ENCODE data around the gene SLC44A5. TPM values are rescaled to one million over a fixed set of nuclear protein-coding genes. Genes with fewer than 3 reads are reported as not detected.

Gene SLC44A5
- total RNA-seq, 1 experiment from 2014 or later = 0.18 TPM

DNA sequence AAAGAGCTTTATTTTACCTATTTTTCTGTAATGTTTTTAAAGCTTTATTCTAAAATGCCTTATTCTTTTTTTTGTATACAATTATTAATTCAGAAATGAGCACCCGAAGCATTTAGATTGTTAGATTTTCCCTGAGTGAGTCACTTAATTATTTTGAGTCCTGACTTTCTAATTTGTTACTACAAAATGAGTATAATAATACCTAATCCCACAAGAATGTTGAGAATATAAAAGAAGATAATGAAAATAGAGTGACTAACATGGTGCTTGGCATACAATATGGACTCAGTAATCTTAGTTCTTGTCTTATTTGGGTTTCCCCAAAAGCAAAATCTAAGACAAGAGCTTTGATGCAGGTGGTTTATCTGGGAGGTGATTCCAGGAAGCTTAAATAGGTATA, 334.5 kb downstream of the SLC44A5 start:
- Histone ChIP-seq H3K4me1 (ENCODE audit: control insufficient read depth, insufficient read depth, low read length) (no peaks in the 10 kb centered on the region), H3K4me3 (ENCODE audit: low read depth in 2 of 2, low read length in 2 of 2) (no peak overlapping the region), H3K27ac (ENCODE audit: low read length) (no peak overlapping the region), H3K9me3 (ENCODE audit: control insufficient read depth, insufficient read depth, low read depth, low read length) (no peaks in the 10 kb centered on the region), H3K27me3 (ENCODE audit: control insufficient read depth, insufficient read depth, low read length) (no peaks in the 10 kb centered on the region), H3K36me3 (ENCODE audit: control insufficient read depth, insufficient read depth, low read length) (no peaks in the 10 kb centered on the region)
- ATAC-seq (no peak), DNase-seq (ENCODE audit: low read depth, low spot score) (no peak)
- no TSS peak for BruUV-seq (replicated peaks)
- POLR2A ChIA-PET = no interaction called here
- CTCF ChIA-PET = no interaction called here
- TF ChIP-seq SIN3A (IDR thresholded peaks at IDR 0.05; ENCODE audit: borderline replicate concordance, insufficient read depth, low read depth, low read length) (no peak), POLR2AphosphoS5 (IDR thresholded peaks at IDR 0.05; ENCODE audit: low read depth, low read length) (no peak), TCF7L2 (IDR thresholded peaks at IDR 0.05; ENCODE audit: low read depth, low read length) (no peak)
- TF ChIP-seq, protein P1, sequence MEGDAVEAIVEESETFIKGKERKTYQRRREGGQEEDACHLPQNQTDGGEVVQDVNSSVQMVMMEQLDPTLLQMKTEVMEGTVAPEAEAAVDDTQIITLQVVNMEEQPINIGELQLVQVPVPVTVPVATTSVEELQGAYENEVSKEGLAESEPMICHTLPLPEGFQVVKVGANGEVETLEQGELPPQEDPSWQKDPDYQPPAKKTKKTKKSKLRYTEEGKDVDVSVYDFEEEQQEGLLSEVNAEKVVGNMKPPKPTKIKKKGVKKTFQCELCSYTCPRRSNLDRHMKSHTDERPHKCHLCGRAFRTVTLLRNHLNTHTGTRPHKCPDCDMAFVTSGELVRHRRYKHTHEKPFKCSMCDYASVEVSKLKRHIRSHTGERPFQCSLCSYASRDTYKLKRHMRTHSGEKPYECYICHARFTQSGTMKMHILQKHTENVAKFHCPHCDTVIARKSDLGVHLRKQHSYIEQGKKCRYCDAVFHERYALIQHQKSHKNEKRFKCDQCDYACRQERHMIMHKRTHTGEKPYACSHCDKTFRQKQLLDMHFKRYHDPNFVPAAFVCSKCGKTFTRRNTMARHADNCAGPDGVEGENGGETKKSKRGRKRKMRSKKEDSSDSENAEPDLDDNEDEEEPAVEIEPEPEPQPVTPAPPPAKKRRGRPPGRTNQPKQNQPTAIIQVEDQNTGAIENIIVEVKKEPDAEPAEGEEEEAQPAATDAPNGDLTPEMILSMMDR (IDR thresholded peaks at IDR 0.05) = no peak
- TF ChIP-seq, protein P2, sequence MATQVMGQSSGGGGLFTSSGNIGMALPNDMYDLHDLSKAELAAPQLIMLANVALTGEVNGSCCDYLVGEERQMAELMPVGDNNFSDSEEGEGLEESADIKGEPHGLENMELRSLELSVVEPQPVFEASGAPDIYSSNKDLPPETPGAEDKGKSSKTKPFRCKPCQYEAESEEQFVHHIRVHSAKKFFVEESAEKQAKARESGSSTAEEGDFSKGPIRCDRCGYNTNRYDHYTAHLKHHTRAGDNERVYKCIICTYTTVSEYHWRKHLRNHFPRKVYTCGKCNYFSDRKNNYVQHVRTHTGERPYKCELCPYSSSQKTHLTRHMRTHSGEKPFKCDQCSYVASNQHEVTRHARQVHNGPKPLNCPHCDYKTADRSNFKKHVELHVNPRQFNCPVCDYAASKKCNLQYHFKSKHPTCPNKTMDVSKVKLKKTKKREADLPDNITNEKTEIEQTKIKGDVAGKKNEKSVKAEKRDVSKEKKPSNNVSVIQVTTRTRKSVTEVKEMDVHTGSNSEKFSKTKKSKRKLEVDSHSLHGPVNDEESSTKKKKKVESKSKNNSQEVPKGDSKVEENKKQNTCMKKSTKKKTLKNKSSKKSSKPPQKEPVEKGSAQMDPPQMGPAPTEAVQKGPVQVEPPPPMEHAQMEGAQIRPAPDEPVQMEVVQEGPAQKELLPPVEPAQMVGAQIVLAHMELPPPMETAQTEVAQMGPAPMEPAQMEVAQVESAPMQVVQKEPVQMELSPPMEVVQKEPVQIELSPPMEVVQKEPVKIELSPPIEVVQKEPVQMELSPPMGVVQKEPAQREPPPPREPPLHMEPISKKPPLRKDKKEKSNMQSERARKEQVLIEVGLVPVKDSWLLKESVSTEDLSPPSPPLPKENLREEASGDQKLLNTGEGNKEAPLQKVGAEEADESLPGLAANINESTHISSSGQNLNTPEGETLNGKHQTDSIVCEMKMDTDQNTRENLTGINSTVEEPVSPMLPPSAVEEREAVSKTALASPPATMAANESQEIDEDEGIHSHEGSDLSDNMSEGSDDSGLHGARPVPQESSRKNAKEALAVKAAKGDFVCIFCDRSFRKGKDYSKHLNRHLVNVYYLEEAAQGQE (IDR thresholded peaks at IDR 0.05; ENCODE audit: insufficient read depth in 1 of 2, low read depth in 2 of 2, low read length in 1 of 2) = no peak
- intact Hi-C loops (cut with micrococcal nuclease; ENCODE audit: unreplicated experiment) = no loop called here
- in situ Hi-C loops (cut with HindIII; ENCODE audit: low pct_unique_long_range_greater_than_20kb, low sequenced_read_pairs) = no loop called here

DNA sequence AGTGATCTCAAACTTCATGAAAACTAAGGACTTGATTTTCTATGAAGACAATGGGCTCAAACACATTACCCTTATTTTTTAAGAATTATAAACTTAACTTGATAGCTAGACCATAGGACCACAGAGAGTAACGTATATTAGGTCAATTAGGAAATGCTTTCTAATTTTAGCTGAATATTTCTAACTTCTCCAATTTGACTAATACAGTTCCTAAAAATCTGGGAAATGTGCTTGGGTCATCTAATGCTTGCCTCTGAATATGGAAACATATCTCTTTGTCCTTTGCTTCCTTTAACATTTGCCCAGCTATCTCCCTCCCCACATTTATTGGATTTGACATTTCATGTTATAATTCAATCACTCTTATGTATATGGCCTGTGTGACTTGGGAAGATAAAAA, 335.3 kb downstream of the SLC44A5 start:
- TF ChIP-seq, protein P1 (IDR thresholded peaks at IDR 0.05) = no peak
- no peak for TF ChIP-seq SIN3A (IDR thresholded peaks at IDR 0.05; ENCODE audit: borderline replicate concordance, insufficient read depth, low read depth, low read length)
- no peak for TF ChIP-seq TCF7L2 (IDR thresholded peaks at IDR 0.05; ENCODE audit: low read depth, low read length)
- TF ChIP-seq, protein P2 (IDR thresholded peaks at IDR 0.05; ENCODE audit: insufficient read depth in 1 of 2, low read depth in 2 of 2, low read length in 1 of 2) = no peak
- no peak for TF ChIP-seq POLR2AphosphoS5 (IDR thresholded peaks at IDR 0.05; ENCODE audit: low read depth, low read length)
- H3K27ac ChIP-seq (ENCODE audit: low read length) = no peak overlapping the region
- DNase-seq (ENCODE audit: low read depth, low spot score) = no peak
- POLR2A ChIA-PET = no interaction called here
- CTCF ChIA-PET = no interaction called here
- no peak overlapping the region for H3K4me3 ChIP-seq (ENCODE audit: low read depth in 2 of 2, low read length in 2 of 2)
- no peaks in the 10 kb centered on the region for H3K36me3 ChIP-seq (ENCODE audit: control insufficient read depth, insufficient read depth, low read length)
- no peak for ATAC-seq
- H3K9me3 ChIP-seq (ENCODE audit: control insufficient read depth, insufficient read depth, low read depth, low read length) = no peaks in the 10 kb centered on the region
- in situ Hi-C loops (cut with HindIII; ENCODE audit: low pct_unique_long_range_greater_than_20kb, low sequenced_read_pairs) = no loop called here
- intact Hi-C loops (cut with micrococcal nuclease; ENCODE audit: unreplicated experiment) = no loop called here
- no peaks in the 10 kb centered on the region for H3K27me3 ChIP-seq (ENCODE audit: control insufficient read depth, insufficient read depth, low read length)
- no TSS peak for BruUV-seq (replicated peaks)
- H3K4me1 ChIP-seq (ENCODE audit: control insufficient read depth, insufficient read depth, low read length) = no peaks in the 10 kb centered on the region

Measured in Panc1 (cell line).